ENCODE measurements around the gene POLR2J2.
"Not testable (repeated sequence)": the region's sequence is repeated elsewhere in the genome, so short reads cannot be mapped to it uniquely, and the experiment has no call there.

The POLR2J2 gene

DNA sequence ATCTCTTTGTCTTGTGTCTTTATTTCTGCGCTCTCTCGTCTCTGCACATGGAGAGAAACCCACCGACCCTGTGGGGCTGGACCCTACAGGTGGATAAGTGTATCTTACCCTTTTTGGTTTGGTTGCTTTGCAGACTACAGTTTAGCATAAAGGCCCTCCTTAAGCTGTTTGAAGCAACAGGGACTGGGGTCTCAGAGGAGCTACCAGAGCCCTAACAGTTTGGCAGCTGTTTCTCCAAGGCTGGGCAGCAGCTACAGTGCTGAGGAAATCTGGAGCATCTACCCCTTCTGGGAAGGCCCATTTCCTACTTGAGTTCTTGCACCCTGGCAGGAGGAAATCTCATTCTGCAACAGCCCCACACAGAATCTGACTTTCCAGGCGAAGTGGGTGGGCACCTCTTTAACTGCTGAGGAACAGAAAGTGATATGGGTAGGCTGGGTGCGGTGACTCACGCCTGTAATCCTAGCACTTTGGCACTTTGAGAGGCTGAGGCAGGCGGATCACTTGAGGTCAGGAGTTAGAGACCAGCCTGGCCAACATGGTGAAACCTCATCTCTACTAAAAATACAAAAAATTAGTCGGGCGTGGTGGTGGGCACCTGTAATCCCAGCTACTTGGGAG is 2.1 kb upstream of the POLR2J2 start:
- in situ Hi-C loops (cut with MboI; ENCODE audit: low sequenced_read_pairs) = not testable (repeated sequence)

DNA sequence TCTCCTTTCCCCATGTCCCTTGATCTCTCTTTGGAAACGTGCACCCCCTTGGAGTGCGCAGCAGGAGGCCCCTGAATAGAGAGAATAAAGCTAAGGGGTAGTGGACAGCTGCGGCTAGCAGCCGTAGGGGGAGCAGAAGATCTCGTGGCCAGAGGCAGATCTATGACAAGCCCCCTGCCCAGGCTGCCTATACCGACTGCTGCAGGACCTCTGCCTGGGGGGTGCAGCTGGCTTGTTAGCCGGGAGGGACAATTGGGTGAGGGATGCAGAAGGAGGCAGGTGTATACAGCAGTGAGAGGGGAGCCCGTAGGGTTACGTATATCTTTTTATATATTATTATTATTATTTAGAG is 469 bp upstream of the POLR2J2 start:
- in situ Hi-C loops (cut with MboI; ENCODE audit: low sequenced_read_pairs) = not testable (repeated sequence)

GRCh38 chr7:102667523-102667922 is 3.9 kb downstream of the POLR2J2 start:
- in situ Hi-C loops (cut with MboI; ENCODE audit: low sequenced_read_pairs) = not testable (repeated sequence)

DNA sequence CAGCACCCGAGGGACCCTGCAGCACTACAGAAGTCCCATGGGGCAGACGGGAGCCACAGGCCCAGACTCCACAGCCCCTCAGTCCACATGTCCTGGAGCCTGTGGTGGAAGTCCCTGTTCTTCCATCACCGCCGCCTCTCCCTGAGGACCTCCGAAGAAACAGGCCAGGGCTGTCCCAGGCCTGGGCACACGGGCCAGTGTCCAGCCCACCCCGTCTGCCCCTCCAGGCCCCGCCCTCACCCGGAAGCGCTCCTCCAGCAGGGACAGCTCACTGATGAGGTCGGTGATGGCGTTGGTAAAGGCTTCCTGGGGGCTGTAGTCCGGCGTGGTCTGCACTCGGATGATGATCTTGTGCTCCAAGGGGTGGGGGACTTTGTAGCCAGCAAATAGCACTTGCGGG is 4.6 kb downstream of the POLR2J2 start:
- in situ Hi-C loops (cut with MboI; ENCODE audit: low sequenced_read_pairs) = not testable (repeated sequence)

- in situ Hi-C loops (cut with MboI; ENCODE audit: low sequenced_read_pairs) = not testable (repeated sequence)
Observed at GRCh38 chr7:102664765-102665164, 6.7 kb downstream of the POLR2J2 start.

DNA sequence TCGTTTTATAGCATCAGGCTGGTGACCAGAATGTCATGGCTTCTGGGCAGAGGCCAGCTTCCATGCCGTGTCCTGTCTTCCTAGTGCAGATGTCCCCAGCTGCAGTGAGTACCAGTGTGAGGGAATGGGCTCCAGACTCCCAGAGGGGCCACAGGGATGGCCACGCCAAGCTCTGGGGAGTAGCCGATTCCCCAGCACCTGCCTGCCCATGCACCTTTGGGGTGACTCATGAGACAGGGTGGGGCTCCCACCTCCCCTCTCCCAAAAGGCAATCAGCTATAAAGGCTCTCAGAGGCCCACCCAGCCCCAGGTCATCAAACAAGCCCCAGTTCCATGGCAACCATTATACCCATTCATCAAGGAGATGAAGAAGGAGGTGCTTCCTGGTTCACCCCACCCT is 21.5 kb downstream of the POLR2J2 start, which contains the start of gene SPDYE2B:
SPDYE2B (plus strand) TSS at position 396 of the 400 bp plus-strand sequence. CDS start 2,030 bp downstream, outside the sequence.
- in situ Hi-C loops (cut with MboI; ENCODE audit: low sequenced_read_pairs) = not testable (repeated sequence)

DNA sequence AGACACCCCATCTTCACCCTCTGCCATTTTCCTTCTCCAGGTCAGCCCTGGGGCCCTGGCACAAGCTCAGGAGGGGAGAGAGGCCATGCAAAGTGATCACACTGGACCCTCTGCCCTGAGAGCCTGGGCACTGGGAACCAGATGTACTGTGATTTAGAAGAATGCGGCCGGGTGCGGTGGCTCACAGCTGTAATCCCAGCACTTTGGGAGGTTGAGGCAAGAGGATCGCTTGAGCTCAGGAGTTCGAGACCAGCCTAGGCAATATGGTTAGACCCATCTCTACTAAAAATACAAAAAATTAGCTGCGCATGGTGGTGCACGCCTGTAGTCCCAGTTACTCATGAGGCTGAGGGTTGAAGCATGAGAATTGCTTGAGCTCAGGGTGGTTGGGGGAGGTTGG is 23.6 kb downstream of the POLR2J2 start:
- in situ Hi-C loops (cut with MboI; ENCODE audit: low sequenced_read_pairs) = not testable (repeated sequence)

DNA sequence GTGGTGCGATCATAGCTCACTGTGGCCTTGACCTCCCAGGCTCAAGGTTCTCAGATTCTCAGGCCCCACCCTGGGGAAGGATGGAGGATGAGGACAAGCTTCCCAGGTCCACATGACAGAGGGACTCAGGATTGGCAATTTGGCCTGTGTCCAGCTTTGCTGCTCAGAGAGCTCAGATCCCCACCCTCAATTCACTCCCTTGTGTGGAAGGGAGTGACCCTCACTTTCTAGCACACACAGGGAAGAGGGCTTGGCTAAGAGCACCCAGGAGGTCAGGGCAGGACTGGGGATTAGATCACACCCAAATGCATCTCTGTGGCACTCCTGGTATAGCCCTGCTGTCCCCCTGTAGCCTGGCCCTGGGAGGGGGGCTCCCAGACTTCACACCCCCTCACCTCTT is 28.1 kb downstream of the POLR2J2 start:
- in situ Hi-C loops (cut with MboI; ENCODE audit: low sequenced_read_pairs) = not testable (repeated sequence)

DNA sequence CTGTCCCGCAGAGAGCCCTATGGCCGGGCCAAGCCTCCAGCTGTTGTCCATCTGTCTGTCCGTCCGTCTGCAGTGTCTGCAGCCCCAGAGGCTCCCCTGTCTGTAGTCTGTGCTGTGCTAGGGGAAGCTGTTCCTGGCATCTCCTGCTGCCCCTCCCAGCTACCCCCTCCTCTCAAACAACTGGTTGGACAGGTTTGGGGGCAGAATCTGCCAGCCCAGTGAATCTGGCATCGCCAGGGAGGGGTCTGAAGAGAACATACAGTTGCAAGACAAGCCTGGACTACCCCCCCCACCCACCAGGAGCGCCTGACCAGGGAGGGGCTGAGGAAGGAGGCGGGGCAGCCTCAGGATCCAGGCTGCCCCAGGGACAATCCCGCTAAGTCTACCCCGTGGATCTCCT is 28.8 kb downstream of the POLR2J2 start, which contains the start of gene UPK3BL1:
UPK3BL1 (minus strand) TSS at position 101 of the 400 bp plus-strand sequence; CDS start at position 51, 50 bp downstream.
- in situ Hi-C loops (cut with MboI; ENCODE audit: low sequenced_read_pairs) = not testable (repeated sequence)

- in situ Hi-C loops (cut with MboI; ENCODE audit: low sequenced_read_pairs) = not testable (repeated sequence)
Observed at GRCh38 chr7:102638848-102639247, 32.6 kb downstream of the POLR2J2 start.

GRCh38 chr7:102636956-102637355 is 34.5 kb downstream of the POLR2J2 start:
- in situ Hi-C loops (cut with MboI; ENCODE audit: low sequenced_read_pairs) = not testable (repeated sequence)

DNA sequence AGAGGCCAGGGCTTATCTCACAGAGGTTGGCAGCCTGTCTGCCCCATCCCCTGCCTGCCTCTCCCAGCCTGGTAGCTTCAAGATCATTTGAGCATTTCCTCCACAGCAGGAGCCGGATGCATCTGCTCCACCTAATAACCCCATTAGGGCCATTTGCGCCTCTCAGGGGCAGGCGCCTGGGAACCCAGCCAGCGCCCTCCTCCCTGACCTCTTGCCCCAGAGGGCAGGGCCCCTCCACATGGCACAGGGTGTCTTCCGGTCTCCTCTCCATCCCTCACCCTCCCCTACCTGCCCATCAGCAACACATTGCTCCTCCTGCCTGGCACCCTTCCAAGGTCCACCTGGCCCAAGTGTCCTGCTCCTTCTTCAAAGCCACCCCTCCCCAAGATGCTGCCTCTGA is 36.1 kb downstream of the POLR2J2 start:
- in situ Hi-C loops (cut with MboI; ENCODE audit: low sequenced_read_pairs) = not testable (repeated sequence)

GRCh38 chr7:102634299-102634698 is 37.2 kb downstream of the POLR2J2 start:
- in situ Hi-C loops (cut with MboI; ENCODE audit: low sequenced_read_pairs) = not testable (repeated sequence)

- in situ Hi-C loops (cut with MboI; ENCODE audit: low sequenced_read_pairs) = not testable (repeated sequence)
Observed at GRCh38 chr7:102630622-102631021, 40.8 kb downstream of the POLR2J2 start.

- in situ Hi-C loops (cut with MboI; ENCODE audit: low sequenced_read_pairs) = not testable (repeated sequence)
Observed at GRCh38 chr7:102627271-102627904, 44.1 kb downstream of the POLR2J2 start.

DNA sequence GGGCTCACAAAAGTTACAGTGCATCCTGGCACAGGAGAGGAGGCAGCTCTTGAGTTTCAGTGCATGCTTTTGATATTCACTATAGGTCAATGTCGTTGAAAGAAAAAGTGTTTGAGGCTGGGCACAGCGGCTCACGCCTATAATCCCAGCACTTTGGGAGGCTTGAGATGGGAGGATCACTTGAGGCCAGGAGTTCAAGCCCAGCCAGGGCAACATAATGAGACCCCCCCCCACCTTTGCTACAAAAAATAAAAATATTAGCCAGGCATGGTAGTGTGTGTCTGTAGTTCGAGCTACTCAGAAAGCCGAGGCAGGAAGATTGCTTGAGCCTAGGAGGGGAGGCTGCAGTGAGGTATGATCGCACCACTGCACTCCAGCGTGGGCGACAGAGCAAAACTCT is 53.3 kb downstream of the POLR2J2 start:
- in situ Hi-C loops (cut with MboI; ENCODE audit: low sequenced_read_pairs) = not testable (repeated sequence)

- in situ Hi-C loops (cut with MboI; ENCODE audit: low sequenced_read_pairs) = not testable (repeated sequence)
Observed at GRCh38 chr7:102616507-102617125, 54.8 kb downstream of the POLR2J2 start, which contains the start of gene RASA4. Gene RASA4 (minus strand): TSS chr7:102616756. CDS start chr7:102616689, 67 bp downstream.
